Right renal pelvis (tissue), 4 donors: ENCODE results near the gene SDC1. TPM values are rescaled to one million over a fixed set of nuclear protein-coding genes. Genes with fewer than 3 reads are reported as not detected.
"Not testable (repeated sequence)": the region's sequence is repeated elsewhere in the genome, so short reads cannot be mapped to it uniquely, and the experiment has no call there.

Source experiments
- DNase-seq, 4 donors: peaks; one replicate each; pipeline ENCODE4 v3.0.0-alpha.2; 2013; ENCODE audit warnings: low read depth in 4 of 4, low spot score in 3 of 4, missing footprints in 1 of 4
- polyA plus RNA-seq, 4 donors: library from polyadenylated mRNA; unstranded; fragments of 120-200 nt; gene quantifications; one replicate each; pipeline ENCODE4 v1.2.1, GENCODE V29; 2013; ENCODE audit not compliant: insufficient read length in 4 of 4

Gene SDC1, protein sequence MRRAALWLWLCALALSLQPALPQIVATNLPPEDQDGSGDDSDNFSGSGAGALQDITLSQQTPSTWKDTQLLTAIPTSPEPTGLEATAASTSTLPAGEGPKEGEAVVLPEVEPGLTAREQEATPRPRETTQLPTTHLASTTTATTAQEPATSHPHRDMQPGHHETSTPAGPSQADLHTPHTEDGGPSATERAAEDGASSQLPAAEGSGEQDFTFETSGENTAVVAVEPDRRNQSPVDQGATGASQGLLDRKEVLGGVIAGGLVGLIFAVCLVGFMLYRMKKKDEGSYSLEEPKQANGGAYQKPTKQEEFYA
- 10 to 100 TPM; 23.2 to 36.1 (median 26.1) TPM for polyA plus RNA-seq

GRCh38 chr2:20224716-20225293, at the start of gene SDC1:
SDC1 (minus strand) TSS chr2:20225130; CDS start chr2:20224867, 263 bp downstream.
- DNase-seq: peak in 2 of 4 donors; percentile 41 to 55

DNA sequence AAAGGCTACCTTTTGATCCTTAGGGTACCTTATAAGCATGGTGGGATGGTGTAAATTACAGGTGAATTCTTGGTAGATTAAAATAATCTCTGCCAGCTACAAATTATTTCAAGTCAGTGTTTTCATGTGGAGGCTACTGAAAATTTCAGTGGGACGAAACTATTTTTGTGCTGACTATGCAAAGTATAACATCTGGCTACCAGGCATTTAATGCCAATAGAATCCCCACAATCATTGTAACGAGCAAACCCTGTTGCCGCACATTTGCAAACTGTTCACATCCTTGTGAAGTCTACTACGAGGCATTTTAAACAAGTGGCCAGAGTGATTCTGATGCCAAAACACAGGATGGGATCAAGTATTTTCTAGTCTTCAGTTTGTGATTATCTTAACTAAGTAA, 48.1 kb upstream of the SDC1 start:
- no peak for DNase-seq

- not testable (repeated sequence) for DNase-seq
Measured at GRCh38 chr2:20268317-20268716, 43.4 kb upstream of the SDC1 start.

DNA sequence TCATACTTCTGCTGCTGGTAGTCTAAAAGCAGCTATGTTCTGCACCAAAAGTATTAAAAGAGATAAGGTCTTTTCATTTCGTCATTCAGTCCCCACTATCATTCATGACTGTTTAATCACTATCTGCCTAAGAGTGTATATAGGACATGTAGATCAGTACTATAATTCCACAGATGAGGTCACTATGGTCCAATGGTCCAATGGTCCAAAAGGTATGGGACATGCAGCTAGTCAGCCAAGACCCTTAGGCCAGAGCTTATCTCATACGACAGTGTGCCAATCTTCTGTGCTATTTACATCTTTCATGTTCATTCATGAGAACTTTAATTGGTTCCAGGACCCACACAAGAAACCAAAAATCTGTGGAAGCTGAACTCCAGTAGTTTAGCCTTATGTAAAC, 42.6 kb upstream of the SDC1 start:
- DNase-seq: no peak

DNA sequence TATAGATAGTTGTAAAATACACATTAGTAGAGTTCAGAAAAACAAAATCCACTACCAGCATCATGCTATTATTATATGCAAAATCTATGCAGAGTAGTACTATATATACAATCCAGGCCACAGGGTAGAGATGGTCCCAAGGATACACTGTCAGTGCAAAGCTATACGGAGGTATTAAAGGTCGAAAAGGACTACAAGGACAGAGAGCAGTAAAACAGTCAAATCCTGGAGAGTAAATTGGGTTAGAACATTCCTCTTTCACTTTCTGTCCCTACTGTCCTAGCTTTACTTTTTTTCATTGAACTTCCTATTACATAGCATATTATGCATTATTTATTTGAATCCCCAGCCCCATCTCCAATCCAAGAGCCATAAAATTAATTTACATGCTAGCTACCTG, 39.7 kb upstream of the SDC1 start:
- no peak for DNase-seq

DNA sequence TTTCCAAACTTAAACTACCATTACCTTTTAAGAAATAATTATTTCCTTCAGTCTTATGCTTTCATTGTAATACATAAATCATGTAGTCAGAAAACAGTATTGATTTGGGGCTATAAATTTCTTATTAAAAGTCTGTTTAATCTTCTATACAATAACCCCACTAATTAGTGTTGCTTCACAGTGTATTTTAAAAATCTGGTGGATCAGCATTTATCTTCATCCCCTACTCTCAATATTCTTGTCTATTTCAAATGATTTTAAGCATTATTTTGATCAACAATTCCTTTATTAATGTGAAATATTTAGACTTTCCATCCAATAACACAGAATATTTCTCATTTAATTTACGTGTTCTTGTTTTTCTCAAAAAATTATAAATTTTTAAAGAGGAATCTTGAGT, 32.5 kb upstream of the SDC1 start:
- no peak for DNase-seq

GRCh38 chr2:20254731-20255130, 29.8 kb upstream of the SDC1 start:
- DNase-seq: no peak

- no peak for DNase-seq
Measured at GRCh38 chr2:20250436-20250835, 25.5 kb upstream of the SDC1 start.

DNA sequence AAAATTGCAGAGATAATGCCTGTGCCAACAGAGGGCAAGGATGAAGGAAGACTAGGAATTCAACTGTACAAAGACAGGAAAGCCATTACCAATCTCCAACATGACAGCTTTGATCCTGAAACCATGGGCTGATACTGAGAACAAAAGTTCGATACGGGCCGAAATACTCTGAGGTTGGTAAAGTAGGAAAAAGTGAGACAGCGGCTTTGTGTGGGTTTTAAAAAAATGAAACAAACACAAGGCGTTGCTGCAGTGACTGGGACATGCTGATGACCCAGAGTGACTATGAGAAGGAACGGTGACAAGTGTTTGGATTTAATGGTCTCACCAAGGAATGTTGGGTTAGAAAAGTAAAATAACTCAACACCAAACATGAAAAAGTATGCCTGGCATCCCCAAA, 24.2 kb upstream of the SDC1 start:
- no peak for DNase-seq

GRCh38 chr2:20247084-20247483, 22.2 kb upstream of the SDC1 start:
- DNase-seq: no peak

DNA sequence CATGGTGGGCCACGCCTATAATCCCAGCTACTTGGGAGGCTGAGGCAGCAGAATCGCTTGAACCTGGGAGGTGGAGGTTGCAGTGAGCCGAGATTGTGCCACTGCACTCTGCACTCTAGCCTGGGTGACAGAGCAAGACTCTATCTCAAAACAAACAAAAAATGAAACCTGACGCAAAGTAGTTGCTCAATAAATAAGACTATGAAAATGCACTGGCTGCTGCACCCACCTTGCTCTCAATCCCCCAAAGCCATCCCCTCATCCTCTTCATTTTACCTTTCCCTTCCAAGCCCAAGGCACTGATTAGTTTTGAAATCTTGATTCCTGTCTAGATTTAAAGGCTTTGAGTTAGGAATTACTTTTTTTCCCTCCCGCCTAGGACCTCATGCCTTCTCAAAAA, 18.7 kb upstream of the SDC1 start:
- DNase-seq: not testable (repeated sequence)

DNA sequence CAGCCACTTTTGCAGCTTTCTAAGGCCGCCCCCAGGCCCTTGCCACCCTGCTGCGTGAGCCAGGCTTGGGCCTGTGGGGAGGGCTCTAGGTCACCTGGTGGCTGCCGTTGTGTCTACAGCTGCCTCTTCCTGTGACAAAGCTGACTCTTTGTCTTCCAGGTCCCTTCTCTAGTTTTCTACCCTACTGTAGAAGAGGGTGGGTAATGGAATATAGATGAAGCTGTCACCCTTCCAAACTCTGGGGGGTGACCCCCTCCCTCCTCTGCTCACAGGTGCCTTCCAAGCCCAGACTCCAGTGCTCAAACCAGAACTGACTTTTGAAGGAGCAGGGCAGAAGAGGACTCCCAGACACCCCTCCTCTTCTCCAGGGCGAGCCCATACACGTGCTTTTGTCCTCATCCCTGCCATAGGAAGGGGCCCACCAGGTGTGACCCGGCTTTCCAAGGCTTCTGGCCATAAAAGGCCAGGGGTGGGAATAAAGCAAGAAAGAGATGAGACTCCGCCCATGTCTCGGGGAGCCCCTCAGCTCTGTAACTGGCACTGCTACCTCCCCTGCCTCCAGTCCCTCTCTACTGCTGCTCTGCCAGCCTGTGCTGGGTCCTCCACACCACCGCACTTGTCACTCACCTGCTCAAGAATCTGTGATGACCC, 17.9 kb upstream of the SDC1 start:
- DNase-seq: no peak

DNA sequence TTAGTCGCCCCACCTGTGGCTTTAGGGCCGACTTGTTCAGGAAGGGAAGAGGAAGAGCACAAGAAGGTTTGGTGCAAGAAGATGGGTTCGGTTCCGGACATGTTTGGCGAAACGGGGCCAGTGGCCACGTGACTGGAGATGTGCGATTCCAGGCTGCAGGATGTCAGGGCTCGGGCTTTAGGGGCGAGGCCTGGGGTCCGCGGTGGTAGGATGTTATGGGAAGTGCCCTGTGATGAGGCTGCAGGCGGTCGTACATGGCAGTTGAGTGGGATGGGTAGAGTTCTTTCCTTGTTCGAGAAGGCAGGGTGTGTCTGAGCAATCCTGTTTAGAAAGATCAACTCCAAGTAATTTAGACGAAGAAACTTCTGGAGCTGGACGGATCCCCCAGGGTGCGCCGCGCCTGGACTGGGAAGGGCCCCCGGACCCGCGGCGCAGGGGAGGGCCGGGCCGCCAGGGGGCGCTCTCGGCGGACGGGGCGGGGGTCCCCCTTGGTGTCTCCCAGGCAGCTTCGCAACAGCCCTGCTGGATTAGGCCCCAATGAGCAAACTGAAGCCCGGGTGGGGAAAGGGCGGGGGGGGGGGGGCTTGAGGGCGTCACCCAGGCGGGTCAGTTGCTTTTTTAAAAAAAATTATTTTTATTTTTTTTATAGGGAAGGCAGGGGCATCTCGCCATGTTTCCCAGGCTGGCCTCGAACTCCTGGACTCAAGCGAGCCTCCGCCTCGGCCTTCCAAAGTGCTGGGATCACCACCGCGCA, 17.2 kb upstream of the SDC1 start:
- DNase-seq: no peak

- DNase-seq: not testable (repeated sequence)
Measured at GRCh38 chr2:20240291-20240690, 15.4 kb upstream of the SDC1 start.

- DNase-seq: no peak
Measured at GRCh38 chr2:20236496-20236895, 11.6 kb upstream of the SDC1 start.

- no peak for DNase-seq
Measured at GRCh38 chr2:20235655-20236305, 10.8 kb upstream of the SDC1 start.

DNA sequence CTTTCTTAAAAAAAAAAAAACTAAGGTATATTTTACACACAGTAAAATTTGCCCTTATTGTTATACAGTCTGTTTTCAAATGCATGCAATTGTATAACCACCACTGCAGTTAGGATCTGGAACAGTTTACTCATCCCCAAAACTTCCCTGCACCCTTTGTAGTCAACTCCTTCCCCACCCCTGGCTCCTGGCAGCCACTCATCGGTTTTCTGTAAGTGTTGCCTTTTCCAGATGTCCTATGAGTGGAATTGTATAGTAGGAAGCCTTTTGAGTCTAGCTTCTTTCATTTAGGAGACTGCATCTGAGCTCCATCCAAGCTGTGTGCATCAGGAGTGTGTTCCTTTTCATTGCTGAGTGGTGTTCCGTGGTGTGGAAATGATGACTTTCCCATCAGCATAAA, 9.7 kb upstream of the SDC1 start:
- not testable (repeated sequence) for DNase-seq

DNA sequence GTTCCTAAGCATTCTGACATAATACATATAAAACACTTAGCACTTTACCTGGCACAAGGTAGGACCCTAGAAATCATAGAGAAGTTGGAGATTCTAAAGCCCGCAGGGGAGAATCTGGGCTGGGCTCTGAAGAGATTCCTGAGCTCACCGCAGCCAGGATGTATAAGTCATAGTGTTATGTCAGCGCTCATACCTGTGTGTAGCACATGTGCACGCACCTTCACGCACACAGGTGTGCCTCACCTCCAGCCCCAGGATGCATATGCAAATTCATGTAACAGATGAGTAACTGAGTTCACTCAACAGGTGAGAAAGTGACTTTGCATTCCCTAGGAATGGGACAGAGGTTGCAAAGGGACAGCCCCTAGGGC, 7.9 kb upstream of the SDC1 start:
- DNase-seq: no peak

- no peak for DNase-seq
Measured at GRCh38 chr2:20231598-20232026, 6.7 kb upstream of the SDC1 start.

GRCh38 chr2:20231159-20231558, 6.2 kb upstream of the SDC1 start:
- DNase-seq: no peak

DNA sequence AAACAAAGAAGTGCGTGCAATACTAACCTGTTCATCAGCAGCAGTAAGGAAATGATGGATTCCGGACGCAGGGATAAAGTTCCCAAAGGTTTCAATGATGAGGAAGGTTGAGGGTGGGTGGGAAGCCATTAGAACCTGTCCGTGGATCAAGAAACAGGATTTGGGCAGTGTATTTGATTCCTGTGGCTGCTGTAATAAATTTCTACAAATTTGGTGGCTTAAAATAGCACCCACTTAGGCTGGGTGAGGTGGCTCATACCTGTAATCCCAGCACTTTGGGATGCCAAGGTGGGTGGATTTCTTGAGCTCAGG, 5.1 kb upstream of the SDC1 start:
- DNase-seq: no peak
